GM19351 (cell line): ENCODE measurements around the gene DEFB114.
"Not testable (repeated sequence)": the region's sequence is repeated elsewhere in the genome, so short reads cannot be mapped to it uniquely, and the experiment has no call there.

Experiments
- ATAC-seq: cut with Tn5 transposase; IDR thresholded peaks from one replicate; pipeline ENCODE4 v1.9.1; 2021; ENCODE audit warnings: mild to moderate bottlenecking, moderate library complexity; ENCODE audit not compliant: unreplicated experiment

The DEFB114 gene, protein sequence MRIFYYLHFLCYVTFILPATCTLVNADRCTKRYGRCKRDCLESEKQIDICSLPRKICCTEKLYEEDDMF

DNA sequence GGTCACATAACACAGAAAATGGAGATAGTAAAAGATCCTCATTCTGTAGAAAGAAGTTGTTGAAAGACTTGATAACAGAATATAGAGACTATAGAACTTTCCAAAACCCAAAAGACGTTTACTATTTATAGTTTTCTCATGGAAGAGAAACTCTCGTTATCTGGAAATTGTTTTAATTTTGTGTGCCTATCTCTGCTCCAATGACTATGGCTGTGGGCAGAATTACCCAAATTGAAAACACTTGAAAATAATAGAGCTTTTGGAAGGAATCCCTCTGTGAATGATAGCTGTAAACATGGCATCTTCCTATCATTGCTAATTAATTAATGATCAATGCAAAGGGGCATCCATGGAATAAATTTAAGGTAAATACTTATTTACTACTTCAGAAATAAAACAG is at the start of gene DEFB114:
TSS of gene DEFB114 (minus strand) at position 101 of the 400 bp plus-strand sequence. CDS start at position 42, 59 bp downstream.
- ATAC-seq = no peak

DNA sequence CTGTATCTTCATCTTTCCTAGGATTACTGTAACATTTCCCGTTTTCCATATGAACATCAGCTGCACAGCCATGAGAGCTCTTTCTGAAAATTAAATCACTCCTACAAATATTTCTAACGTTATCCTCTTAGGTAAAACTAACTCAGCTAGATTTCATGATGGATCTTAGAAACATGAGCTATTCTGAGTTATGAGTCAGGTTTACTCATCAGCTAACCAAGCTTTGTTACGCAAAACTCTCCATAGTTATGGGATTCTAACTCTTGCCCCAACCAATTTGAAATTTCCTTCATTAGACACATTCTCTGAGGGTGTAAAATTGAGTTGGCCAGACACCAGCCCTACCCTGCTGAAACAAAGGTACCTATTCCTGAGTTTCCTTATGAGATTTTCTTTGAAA is 43.9 kb upstream of the DEFB114 start:
- ATAC-seq = no peak

DNA sequence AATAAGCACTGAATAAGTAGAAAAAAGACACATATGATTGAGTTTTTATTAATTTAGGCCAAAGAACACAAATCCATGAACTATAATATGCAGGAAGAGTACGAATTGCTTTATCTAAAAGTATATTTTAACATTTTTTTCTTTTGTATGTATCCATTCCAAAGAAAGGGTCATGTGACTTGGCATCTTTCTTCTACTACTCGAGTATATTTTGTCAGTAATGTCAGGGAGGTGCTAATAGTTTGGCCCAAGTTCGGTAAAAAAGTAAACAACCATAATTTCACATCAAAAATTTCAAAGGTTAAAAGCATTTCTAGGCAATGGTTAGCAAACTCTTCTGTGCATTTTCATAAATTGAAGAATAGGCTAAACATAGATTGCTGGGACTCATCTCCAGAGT is 39.2 kb upstream of the DEFB114 start:
- ATAC-seq = no peak

DNA sequence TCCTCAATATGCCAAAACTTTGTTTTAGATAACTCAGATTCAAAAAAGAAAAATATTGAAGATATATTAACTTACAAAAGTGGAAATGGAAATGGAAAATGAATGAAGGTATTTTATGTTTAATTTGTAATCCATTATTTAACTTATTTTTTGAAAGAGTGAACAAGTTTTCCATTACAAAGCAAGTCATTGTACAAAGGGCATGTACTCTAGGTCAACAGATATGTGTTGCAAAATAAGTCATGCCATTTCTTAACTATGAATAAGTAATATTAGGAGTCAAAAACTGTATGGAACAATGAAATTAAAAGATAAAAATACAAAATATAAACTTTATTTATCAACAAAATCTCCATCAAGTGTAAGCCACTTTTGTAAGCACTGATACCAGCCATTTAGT is 31.3 kb upstream of the DEFB114 start:
- no peak for ATAC-seq

DNA sequence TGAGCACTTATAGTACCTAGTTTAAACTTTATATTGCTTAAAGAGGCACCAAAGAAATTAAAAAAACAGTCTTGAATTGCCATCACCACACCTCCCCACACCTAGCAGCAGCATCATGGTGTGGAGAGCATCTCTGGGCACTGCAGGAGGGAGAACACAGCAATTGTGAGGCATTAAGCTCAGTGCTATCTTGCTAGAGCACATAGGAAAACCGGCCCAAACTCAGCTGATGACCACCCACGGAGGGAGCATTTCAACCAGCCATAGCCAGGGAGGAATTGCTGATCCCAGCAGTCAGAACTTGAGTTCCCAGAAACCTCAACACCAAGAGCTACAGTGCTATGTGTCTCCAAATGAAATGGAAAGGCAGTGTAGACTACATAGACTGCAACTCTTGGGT is 24.9 kb upstream of the DEFB114 start:
- ATAC-seq = no peak

DNA sequence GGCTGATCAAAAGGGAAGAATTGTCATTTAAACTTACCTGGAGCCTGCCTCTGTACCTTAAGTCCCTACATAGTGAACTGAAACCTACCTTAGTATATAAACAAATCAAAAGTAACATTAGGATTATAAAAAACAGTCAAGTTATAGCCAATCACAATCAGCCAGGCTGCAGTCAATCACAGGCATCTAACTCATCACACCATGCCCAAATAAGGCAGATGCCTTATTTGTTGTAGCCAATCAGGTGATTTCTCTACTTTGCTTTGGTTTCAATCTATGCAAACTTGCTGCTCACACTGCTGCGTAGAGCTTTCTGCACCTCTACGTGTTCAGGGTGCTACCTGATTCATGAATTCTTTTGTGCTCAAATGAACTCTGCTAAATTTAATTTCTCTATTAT is 23.8 kb upstream of the DEFB114 start:
- ATAC-seq = no peak

DNA sequence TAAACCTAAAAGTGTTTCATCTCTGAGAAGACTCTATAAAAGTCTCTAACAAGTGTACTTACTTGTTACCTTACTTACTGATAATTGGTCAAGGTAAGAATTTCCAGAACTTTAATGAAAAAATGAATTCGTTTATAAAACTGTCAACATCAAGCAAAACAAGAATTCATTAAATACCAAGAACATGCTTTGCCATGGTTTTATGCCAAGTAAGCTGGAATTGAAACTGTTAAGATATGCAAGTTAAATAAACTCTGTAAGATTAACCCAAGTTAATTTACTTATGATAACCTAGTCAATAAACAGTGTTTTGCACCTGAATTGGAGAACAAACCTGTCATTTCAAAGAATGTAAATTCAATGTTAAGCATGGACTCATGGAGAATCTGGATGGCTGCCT is 22.6 kb upstream of the DEFB114 start:
- ATAC-seq = no peak

DNA sequence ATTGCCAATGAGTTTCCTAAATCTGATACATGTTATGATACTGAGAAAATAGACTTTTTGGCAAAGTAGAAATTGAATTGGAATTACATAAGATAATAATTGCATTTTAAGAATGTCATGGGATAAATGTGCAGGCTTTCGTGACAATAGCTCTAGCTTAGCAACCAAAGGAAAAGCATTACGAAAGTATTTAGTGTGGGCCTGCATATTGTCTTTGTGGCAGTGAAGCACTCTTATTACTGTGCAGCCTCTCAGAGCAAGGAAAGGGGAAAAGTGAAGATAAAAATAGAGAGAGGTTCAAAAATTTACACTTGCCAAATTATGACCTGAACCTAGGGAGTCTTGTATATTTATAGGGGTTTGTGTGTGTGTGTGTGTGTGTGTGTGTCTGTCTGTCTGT is 18.1 kb upstream of the DEFB114 start:
- no peak for ATAC-seq

DNA sequence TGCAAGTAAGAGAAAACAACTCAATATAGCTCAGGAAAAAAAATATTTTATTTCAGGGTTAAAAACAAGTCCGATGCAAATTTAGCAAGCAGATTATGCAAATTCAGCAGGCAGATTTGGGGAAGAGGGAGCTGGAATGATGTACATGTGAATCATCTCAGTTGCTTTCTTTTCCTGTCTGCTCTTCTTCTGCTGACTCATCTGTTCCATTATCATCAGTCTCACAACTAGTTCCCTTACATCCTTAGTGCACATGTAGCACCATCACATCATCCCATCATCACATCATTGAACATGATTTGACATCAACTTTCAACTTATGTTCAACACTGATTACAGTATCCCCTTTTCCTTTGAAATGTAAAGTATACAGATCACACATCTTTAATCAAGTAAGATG is 16.9 kb upstream of the DEFB114 start:
- peak; percentile 65 for ATAC-seq

DNA sequence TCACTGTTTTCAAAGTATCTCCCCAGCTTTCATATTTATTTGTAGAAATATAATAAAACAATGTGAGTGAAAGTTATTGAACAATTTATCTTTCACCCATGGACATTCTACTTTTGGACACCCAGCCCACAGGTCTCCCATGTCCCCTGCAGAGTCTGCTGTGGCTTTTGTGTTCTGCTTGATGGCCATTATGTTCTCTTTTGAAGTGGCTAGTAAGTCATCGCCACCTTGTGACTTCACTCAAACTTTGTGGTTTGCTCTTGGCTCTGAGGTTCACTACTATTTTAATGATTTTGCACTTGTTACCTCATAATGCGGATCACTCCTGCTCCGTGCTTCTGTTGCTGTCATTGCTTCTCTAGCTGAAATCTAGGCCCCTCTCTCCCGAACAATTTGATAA is 15.6 kb upstream of the DEFB114 start:
- ATAC-seq = peak; percentile 65

DNA sequence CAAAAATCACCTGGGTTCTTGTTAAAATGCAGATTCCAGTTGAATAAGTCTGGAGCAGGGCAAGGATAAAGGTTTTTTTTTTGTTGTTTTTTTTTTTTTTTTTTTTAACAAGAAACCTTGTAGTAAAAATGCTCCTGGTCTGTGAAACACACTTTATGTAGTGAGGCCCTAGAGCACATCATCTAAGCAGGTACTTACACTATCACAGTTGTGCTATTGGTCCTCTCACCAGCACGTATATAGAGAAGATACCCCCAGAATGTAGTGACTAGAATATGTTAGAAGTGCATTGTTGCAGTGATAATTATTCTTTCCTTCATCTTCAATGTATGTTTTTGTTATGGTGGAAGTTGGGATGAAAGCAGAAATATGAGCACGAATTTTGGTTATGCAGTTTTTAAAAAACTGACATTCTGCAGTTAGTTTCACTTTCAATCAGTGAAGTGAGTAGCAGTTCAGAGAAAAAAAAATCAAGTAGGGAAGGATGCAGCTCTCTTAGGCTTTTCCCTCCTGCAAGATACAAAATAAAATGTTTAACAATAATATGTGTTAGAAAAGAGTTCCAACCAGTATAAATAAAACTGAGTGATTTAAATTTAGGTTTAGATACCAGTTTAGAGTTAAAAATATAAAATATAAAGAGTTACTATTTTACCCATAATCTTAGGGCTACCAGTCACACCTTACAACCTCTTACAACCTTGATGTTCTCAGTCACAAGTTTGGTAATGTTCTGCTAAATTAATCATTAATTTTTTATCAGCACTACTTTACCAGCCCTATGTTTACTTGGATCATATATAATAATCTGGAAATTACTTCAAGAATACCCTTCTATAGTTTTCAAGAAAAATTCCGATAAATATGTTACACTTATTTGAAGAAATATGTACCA is 14.6 kb upstream of the DEFB114 start:
- ATAC-seq = peak; percentile 33

DNA sequence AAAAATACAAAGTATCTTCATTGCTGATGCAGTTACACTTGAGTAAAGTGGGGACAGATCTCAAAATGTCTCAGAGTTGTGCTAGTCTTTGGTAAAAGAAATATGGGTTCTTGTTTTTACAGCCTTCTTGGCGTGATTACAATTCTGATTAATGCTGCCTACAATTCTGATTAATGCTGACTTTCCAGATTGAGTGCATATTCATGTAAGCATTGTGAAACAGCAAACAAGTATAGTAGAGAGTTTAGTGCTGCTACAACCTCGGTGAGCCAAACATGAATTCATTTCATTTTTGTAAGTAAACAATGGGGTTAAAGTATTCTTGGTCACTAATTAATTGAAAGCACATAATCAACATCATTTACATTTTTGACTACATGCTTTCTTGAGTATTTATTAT is 5.6 kb upstream of the DEFB114 start, which contains the start of gene DEFB113:
TSS of gene DEFB113 (minus strand) at position 21 of the 400 bp plus-strand sequence. CDS start at position 21, 0 bp downstream.
- ATAC-seq = no peak

DNA sequence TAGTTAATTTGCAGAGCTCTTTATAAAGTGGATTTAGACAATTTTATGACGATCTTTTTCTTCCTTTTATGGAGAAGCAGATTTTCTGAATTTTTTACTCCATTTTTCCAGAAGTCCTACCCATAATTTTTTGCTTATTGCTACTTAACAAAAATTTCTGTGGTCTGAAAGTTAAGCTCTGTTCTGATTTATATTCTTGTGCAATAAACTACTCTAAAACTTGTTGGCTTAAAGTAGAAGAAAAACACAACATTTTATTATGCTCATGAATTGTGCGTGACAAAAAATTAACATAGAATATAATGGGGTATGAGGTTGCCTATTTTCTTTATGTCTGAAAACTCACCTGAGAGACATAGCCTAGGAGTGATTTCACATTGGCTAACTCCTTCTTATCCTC is 2.9 kb upstream of the DEFB114 start:
- ATAC-seq = no peak

DNA sequence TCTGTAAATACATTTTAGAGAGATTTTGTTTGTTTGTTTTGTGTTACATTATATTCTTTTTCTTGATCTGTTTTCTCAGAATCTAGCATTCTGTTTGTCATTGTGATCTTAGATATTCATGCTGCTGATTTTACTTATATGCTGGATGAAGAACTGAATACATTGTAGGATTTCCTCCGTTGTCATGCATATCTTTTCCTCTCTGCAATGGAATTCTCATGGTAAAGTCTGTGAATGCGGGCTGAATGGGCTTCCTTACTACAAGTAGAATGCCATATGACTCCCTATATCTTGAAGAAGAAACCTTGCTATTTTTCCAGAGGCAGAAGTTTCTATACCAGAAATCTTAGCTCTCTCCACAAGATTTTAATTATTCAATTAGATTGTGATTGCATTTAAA is 2.4 kb upstream of the DEFB114 start:
- no peak for ATAC-seq

DNA sequence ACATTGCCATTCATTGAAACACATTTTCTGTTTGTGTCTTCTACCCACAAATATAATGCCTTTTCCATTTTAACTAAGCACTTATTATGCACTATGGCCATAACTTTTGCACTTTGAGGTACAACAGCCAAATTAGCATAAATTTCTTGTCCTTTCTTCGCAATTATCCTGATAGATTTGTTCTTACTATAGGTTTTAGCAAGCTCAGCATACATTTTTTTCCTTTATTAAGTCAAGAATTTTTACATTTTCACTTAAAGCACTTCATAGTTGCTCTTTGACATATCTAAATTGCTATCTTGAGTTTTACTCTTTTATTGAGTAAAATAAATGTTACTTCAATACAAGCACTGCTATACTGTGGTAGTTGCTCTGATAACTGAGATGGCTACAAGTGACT is 5.8 kb downstream of the DEFB114 start:
- no peak for ATAC-seq

DNA sequence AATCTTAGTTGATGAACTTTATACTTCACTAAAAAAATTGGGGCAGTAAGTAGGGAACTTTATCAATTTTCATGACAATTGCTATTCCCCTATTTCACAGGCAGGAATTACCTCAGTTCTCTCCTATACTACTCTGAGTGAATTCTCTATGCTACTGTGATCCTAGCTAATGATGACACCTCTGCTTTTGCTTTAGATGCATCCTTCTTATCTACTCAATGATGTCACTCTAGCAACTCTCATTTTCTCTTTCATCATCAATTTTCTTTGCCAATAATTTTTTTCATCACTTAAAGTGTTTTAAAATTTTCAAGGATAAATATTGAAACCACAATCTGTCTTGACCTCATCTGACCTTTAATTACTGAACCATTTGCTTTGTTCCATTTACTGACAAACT is 8.1 kb downstream of the DEFB114 start:
- no peak for ATAC-seq

DNA sequence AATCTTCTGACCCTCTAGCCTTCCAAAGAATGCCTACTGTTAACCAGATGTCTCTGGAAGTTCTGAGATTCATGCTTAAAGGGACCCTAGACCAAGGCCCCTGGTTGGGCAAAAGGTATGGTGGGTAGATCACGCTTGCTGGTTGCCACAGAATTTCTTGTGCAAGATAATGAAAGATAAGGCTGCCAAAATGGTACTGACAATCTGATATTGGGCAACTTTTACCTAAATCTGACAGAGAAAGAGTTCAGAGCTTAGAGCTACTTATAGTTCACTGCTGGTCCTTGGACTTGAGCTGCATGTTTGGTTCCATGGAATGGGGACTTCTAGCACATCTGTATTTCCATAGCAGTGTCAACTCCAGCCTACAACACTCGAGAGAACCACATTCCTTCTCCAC is 12.0 kb downstream of the DEFB114 start:
- ATAC-seq = no peak

DNA sequence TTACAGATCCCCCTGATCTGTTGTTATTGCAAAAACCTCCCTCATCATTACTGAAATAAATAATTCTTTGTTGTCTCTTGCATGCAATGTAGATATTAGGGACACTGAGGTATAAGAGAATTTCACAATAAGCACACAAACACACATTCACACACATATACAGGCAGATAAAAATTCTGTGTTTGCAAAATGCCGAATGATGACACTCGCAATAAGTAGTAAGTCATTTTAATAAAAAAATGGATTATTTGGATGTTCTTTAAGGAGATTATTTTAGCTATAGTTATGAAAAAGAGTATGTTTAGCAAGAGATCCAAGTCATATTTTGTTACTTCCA is 13.6 kb downstream of the DEFB114 start:
- no peak for ATAC-seq

DNA sequence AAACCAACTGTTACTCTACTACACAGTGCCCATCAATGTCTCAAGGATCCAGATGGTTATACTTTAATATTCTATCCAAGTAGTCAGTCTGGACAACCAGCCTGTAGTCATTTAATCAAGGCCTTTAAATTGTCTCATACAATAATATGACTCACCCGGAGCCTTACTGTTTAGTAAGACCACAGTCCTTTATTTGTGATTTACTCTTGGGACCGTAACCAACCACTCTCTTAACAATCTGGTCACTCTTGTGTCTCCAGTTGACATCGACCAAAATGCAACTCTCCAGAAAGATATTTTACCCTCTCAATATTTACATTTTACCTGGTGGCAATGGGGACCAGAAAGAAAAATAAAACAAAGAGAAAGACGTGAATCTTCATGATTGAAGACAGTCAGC is 14.9 kb downstream of the DEFB114 start:
- ATAC-seq = no peak

DNA sequence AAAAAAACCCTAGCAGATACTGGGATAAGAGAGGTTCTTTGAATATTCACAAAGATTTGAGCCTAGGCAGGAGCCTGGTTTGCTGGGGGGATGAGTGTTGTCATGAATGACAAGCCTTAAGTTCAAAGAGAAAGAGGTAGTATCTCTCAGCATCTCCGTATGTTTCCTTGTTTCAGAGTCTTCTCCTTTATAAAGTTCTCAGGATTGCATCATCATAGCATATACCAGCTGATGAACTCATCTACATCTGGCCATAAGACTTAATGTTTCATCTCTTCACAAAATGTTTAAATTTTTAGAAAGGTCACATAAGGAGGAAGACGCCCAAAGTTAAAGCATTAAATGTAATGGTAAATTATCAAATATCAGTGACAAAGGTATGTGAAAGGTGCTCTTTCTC is 17.1 kb downstream of the DEFB114 start:
- no peak for ATAC-seq

DNA sequence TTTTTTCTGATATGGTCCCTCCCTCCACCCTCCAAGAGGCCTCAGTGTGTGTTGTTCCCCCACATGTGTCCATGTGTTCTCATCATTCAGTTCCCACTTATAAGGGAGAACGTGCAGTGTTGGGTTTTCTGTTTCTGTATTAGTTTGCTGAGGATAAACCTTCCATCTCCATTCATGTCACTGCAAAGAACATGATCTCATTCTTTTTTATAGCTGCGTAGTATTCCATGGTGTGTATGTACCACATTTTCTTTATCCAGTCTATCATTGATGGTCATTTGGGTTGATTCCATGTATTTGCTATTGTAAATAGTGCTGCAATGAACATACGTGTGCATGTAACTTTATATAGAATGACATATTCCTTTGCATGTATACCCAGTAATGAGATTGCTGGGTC is 19.9 kb downstream of the DEFB114 start:
- not testable (repeated sequence) for ATAC-seq

DNA sequence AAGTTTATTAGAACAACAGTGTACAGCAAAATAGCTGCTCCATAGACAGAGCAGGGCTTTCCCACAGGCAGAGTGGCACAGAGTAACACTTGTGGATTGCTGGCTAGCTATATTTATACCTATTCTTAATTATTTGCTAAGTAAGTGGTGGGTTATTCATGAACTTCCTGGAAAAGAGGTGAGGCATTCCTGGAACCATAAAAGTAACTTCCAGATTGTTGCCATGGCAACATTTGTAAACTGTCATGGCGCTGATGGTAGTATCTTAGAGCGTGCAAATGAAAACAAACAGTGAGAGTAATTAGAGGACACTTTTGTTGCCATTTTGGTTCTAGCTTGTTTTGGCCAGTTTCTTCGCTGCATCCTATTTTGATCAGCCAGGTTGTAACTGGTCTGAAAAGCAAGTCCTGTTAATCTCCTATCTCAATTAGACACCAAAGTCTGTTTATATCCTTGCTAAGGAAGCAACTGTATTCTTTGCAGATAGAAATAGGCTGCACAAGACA is 23.9 kb downstream of the DEFB114 start:
- no peak for ATAC-seq

DNA sequence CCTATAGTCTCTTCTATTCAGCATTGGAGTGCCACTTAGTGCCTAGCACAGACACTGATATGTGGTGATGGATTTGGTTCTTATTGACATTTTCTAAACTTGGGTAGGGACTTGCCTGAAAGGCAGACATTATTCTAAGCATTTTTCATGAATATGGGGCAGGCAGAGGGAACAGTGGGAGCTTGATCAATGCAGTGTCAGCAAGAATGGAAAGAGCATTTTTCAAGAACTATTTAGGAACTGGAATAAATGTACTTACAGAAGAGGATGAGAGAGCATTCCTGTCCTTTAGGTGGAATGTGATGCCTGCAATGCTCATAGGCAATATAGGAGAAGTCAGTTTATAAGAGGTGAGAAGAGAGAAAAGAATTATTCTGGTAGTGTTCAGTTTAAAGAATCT is 26.2 kb downstream of the DEFB114 start:
- ATAC-seq = no peak
